A172 (cell line): ENCODE results near the gene LMBR1L. TPM values are rescaled to one million over a fixed set of nuclear protein-coding genes. Genes with fewer than 3 reads are reported as not detected.
"Not testable (repeated sequence)": the region's sequence is repeated elsewhere in the genome, so short reads cannot be mapped to it uniquely, and the experiment has no call there.

Source experiments
- DNase-seq: peaks from one replicate; pipeline ENCODE4 v3.0.0-alpha.2; 2015; ENCODE audit warnings: low spot score
- total RNA-seq: library from RNA; depleted of rRNA; stranded (reverse); fragments of >200 nt; shearing (Covaris generic); gene quantifications from 2 replicates; pipeline ENCODE4 v1.2.3, GENCODE V29; 2014; rRNA removed

Gene LMBR1L, protein sequence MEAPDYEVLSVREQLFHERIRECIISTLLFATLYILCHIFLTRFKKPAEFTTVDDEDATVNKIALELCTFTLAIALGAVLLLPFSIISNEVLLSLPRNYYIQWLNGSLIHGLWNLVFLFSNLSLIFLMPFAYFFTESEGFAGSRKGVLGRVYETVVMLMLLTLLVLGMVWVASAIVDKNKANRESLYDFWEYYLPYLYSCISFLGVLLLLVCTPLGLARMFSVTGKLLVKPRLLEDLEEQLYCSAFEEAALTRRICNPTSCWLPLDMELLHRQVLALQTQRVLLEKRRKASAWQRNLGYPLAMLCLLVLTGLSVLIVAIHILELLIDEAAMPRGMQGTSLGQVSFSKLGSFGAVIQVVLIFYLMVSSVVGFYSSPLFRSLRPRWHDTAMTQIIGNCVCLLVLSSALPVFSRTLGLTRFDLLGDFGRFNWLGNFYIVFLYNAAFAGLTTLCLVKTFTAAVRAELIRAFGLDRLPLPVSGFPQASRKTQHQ
- total RNA-seq, result 16.4 and 21.4 TPM in 2 replicates

DNA sequence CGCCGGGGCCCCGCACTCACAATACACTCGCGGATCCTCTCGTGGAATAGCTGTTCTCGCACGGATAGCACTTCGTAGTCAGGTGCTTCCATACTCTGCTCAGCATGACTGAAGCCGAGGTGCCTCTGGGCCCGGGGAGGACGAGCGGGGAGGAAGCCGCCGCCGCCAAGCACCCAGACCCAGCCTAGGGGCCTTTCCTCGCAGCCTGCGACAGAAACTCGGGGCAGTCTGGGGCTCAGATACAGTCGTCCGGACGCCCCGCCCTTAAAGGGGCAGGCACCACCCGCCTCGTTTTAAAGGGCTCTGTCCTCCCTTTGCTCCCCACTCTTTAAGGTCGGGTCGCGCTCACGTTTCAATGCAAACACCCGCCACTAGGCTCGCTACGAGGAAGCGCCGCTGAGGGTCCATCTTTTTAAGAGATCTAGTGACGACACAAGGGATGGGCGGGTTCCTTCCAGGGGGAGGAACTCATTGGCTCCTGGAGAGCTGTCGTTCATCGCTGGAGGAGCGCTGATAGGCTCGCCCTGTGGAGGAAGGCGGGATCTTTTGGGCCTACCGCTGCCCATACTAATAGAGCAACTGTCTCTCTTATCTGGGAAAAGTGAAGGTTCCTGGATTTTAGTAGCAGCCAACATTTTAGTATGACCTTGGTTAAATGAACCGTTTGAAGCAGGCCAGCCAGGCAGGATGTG lies at the start of gene LMBR1L:
Gene LMBR1L, minus strand, starts transcription at position 384 of the 692 bp plus-strand sequence. Its CDS starts 292 bp downstream, at position 92.
- DNase-seq, result peak; percentile 96

DNA sequence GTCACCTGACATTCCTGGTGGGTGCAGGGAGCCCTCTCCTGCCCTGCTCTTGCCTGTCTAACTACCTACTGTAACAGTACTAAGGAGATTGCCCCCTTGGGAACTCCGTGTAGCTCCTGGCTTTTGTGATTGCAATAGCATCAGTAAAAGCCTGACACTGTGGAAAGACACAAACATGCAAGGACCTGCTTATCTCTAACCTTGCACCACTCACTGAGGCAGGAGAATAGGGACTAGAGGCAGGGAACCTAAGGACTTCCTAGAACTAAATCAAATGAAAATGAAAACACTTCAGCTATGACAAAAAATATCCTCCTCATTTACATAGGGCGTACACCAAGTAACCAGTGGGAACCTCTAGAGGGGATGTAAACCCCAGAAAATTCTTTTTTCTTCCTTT lies 49.8 kb upstream of the LMBR1L start:
- DNase-seq, result no peak

DNA sequence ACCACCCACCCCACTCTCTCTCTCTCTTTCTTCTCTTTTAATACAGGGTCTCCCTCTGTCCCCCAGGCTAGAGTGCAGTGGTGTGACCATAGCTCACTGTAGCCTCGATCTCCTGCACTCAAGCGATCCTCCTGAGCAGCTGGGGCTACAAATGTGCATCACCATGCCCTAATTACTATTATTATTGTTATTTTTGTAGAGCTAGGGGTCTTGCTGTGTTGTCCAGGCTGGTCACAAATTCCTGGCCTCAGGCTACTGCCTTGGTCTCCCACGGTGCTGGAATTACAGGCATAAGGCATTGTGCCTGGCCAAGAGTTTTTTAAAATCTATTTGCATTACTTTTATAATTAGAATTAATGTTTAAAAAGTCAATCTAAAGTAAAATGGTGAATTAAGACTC lies 43.6 kb upstream of the LMBR1L start:
- DNase-seq, result no peak

DNA sequence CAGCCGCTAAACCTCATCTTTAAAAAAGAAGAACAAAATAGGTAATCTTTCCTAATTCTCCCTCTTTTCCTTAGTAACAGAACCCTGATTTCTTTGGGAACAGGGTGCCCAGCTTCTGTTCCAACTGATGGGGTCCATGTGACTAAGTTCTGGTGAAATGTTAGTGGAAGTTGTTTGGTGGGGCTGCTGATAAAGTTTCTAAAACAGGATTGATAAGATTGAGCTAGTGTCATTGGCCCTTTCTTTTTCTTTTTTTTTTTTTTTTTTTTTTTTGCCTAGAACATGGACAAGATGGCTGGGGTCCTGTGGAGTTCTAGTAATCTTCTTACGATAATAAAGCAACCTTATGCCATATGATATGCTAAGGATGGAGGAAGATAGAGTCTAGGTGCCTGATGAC lies 36.7 kb upstream of the LMBR1L start:
- DNase-seq, result no peak

DNA sequence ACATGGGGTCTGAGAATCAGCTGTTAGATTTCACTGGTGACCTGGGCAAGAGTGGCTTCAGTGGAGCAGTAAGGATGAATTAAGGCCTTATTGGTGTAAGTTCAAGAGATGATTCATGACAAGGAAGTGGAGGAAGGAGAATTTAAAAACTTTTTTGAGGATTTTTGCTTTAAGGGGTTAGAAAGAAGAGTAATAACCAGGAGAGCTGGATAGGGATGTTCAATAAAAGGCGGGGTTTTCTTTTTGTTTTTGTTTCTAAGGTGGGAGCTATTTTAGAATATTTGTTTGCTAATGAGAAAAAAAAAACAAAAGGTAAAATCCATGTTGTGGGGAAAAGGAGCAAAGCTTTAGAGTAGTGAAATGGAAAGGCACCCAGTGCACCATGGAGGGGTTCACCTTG lies 35.8 kb upstream of the LMBR1L start:
- no peak for DNase-seq

DNA sequence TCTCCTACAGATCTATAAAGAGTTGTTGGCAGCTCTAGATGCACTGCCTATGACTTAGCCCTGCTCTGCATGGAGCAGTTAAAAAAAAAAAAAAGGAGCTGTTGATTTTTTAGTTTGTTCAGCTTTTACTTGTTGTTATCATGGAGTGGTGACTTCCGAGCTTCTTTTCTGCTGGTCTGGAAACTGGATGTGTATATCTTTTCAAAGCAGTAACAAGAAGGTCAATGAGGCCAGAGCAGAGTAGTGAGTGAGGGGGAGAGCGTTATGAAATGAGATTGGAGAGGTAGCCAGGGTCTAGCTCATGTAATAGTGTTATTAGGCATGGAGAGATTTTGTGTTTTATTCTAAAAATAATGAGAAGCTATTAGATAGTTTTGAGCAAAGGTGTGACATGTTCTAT lies 33.7 kb upstream of the LMBR1L start:
- DNase-seq, result no peak

DNA sequence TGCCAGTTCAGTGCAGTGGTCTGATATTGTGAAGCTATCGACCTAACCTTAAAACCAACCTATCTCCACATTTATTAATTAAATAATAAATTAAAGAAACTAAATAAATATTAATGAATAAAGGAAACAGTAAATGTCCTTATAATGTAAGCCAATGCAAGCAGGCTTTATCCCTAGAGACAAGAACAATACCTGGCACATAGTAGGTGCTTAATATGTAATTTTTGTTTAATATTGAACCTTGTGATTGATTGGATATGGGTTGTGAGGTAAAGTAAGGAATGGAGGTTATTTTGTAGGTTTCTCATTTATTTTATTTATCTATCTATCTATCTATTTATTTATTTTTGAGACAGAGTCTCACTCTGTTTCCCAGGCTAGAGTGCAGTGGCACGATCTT lies 28.4 kb upstream of the LMBR1L start:
- no peak for DNase-seq

DNA sequence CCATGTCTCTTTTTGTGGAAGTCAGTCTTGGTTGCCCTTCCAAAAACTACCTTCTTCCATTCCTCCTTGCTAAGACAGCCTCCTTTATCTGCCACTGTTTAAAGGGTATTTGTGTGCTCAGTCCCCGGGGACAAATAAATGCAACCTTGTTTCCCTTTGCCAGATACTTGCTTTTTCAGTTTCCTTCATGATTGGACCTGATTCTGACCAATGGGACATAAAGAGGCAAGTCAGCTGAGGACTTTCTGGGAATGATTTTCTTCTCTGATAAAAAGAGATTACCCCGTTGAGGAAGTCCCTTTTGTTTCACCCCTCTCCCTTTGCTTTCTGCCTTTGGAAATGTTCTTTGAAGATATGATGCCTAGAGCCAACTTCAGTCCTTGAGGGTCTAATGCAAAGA lies 27.9 kb upstream of the LMBR1L start:
- no peak for DNase-seq

DNA sequence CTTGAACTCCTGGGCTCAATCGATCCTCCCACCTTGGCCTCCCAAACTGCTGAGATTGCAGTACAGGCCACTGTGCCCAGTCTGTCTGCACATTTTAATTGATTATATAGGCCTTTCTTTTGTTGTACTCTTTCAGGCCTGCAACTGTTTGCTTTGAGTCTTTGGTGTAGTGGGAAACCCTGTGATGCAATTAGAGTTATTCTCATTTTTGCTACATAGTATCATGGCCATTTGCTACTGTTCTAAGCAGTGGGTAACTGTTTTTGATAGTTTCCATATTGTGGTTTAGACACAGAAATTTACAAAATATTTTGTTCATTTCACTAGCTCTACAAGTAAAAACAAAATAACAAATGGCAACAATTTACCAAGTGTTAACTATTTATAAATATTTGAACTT lies 26.8 kb upstream of the LMBR1L start:
- no peak for DNase-seq

DNA sequence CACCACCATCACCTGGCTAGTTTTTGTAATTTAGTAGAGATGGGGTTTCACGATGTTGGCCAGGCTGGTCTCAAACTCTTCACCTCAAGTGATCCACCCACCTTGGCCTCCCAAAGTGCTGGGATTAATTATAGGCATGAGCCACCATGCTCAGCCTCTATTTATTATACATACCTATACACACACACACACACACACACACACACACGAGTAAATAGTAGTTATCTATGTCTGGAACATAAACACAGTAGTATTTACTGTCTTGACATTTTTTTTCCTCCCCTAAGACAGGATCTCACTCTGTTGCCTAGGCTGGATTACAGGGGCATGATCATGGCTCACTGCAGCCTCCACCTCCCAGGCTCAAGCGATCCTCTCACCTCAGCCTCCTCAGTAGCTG lies 26.4 kb upstream of the LMBR1L start:
- not testable (repeated sequence) for DNase-seq

DNA sequence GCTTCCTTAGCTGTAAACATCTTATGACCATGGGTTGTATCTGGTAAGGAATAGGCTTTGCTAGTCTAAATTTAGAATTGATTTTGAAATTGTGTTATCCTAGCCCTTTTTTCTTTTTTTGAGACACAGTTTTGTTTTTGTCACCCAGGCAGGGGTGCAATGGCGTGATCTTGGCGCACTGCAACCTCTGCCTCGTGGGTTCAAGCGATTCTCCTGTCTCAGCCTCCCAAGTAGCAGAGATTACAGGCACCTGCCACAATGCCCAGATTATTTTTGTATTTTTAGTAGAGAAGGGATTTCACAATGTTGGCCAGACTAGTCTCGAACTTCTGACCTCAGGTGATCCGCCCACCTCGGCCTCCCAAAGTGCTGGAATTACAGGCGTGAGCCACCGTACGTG lies 22.9 kb upstream of the LMBR1L start:
- no peak for DNase-seq

DNA sequence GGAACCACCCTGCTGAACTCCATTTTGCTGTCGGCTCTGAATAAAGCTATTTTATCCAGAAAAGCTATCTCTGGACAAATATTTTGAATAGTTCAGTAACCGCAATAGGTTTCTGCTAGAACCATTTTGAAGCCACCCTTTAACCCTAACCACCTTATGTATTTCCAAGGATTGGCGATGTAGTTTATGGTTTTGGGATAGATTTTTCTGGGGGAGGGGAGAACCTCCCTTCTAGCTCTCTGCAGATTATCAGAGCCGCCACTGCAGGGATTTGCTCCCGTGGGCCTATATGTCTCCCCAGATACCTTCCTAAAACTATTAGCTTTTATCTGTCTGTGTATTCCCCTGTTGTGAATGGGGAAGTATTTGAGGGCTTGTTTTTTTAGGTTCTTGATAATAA lies 22.4 kb upstream of the LMBR1L start:
- DNase-seq, result no peak

DNA sequence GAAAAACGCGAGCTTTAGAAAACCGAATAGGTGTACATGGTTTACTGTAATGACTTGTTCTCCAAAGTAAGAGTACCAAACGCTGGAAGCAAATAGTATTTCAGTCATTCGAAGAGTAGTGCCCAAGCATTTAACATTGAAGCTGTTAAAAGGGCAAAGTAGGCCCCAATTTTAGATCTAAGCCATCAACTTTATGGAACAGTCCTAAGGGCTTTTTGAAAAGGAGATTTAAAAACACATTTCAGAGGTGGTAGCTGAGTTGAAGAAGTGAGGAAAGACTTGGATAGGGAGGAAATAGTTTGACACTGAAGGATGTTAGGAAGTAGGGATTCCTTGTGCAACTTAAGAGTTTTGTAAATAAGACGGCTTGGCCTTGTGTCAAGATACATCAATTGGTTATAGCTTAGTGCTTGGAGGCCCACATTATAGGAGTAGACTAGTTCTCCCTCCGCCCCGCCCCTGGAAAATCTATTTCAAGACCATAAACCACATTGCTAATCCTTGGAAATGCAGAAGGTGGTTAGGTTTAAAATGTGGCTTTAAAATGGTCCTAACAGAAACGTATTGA lies 21.3 kb upstream of the LMBR1L start:
- DNase-seq, result peak; percentile 31

DNA sequence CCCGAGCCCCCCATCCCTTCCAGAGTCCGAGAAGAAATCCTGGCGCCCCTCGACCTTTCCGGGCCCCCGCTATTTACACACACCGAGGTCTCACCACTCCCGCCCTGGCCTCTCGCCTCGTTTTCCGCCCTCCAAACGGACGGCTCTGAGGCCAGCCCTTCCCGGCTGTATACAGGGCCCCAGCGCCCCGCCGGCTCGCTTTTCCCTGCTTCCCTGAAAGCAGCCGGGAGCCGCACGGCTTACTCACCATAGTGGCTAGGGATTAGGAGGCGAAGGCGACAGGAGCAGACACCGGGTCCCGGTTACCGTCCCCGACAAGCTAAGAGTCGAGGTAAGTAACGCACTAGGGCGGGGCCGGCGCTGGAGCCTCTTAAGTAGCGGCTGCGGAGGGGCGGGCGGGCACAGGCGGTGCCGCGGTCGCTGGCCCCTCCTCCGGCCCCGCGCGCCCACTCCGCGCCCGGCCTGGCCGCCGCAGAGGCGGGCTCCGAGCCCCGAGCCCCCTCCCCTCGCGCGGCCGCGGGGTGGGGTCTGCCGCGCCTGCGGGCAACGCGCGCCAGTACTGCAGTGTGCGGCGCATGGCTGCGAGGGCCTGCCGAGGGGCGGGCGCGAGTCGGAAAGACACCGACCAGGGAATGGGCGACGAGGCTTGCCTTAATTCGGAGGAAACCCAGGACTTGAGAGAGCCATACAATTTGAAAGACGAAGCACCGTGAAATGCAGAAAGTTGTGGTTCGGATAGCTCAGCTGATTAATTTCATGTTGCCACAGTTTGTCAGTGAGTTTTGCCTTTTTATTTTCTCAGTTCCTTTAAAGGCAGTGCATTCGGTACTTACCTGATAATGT lies 20.6 kb upstream of the LMBR1L start, which contains the start of gene TUBA1B:
Gene TUBA1B, minus strand, starts transcription at position 345 of the 843 bp plus-strand sequence. Its CDS starts 95 bp downstream, at position 250.
- DNase-seq, result peak; percentile 75

DNA sequence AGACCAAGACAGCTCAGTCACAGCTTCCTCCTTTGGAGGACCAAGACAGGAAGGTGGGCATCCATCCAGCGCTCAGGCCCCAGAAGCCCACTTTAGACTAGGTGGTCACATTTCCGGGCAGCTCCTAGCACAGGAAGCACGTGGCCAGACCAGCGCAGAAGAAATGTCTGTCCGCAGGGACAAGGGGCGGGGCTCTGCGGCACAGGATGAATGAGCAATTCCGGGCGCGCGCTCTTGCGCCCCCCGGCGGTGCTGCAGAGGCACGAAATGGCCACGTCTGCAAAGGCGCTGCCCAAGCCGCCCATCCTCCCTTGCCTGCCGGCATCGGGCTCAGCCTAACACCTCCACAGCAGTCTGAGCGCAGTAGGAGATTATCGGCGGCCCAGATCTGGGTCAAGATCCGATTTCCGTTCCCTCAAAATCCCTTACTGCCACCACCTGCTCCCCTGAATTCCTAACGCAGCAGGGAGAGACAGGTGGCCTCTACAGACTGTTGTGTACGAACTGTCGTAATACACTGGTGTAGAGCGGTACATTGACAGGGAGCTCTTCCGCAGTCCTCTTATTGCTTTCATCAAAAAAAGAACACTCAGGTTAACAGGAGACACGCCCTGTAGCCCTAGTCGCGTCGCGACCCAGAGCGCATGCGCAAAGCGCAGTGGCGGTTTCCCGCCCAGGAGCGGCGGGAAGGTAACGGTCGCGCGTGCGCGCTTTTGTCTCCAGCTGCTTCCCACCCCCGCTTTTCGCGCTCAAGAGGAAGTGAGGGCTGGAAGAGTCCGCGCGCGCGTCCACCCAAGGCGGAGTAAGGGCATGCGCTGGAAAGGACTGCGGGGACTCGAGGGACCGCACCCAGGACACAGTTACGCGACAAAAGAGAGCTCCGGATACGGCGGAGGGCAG lies 19.8 kb upstream of the LMBR1L start:
- DNase-seq, result peak; percentile 92

DNA sequence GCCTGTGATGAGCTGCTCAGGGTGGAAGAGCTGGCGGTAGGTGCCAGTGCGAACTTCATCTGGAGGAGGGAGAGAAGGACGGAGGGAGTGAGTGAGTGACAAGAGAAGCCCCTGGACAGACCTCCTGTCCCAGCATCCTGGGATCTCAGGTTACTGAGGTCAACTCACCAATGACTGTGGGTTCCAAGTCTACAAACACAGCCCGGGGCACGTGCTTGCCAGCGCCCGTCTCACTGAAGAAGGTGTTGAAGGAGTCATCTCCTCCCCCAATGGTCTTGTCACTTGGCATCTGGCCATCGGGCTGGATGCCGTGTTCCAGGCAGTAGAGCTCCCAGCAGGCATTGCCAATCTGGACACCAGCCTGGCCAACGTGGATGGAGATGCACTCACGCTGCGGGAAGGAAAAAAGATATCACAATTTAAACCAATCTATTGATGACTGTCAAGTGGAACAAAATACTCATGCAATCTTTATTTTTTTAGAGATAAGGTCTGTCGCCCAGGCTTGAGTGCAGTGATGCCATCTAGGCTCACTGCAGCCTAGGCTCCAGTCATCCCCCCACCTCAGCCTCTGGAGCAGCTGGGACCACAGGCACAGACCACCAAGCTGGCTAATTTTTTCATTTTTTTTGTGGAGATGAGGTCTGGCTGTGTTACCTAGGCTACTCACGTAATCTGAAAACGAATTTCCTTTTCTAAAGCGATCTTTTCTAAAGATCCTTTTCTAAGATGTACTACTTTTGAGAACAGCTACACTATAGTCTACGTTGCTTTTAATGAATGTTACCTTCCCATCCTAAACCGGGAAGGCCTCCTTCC lies 18.9 kb upstream of the LMBR1L start:
- no peak for DNase-seq

DNA sequence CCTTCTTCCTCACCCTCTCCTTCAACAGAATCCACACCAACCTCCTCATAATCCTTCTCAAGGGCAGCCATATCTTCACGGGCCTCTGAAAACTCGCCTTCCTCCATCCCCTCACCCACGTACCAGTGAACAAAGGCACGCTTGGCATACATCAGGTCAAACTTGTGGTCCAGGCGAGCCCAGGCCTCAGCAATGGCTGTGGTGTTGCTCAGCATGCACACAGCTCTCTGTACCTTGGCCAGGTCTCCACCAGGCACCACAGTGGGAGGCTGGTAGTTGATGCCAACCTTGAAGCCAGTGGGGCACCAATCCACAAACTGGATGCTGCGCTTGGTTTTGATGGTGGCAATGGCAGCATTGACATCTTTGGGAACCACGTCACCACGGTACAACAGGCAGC lies 17.3 kb upstream of the LMBR1L start:
- DNase-seq, result not testable (repeated sequence)

DNA sequence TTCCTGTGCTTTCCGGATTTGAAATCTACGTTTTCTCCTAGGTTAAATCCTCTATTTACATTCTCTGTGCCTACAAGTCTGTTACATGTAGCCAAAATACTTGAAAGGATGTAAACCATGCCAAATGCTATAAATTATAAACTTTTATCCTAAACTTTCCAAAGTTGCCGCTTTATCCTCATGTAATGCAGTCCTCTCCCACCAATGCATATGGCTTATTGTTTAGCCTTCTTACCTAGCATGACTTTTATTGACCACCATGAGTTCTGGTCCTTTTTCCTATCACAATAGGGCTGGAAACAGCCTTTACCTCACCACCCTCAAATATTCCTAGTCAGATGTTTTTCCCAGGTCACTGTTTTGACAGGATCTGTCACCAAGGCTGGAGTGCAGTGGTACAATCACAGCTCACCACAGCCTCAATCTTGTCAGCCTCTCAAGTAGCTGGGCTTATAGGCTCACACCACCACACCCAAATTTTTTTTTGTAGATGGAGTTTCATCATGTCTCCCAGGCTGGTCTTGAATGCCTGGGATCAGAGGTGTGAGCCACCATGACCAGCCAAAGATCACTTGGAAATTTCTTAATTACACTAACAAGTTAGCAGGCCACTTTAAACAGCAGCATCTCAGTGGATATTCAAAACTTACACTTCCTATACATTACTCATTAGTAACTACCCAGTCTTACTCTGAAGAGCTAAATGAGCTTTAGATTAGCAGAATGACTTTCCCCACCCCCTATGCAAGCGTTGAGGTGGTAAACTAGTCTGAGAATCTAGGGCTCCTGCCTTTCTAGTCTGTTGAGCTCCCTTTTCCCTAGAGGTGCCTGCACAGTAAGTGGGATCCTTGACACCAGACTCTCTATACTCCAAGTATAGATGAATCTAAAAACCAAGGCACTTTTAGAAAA lies 16.5 kb upstream of the LMBR1L start:
- no peak for DNase-seq
